ENCODE data around the gene RERE. TPM values are rescaled to one million over a fixed set of nuclear protein-coding genes. Genes with fewer than 3 reads are reported as not detected.
"Not testable (repeated sequence)": the region's sequence is repeated elsewhere in the genome, so short reads cannot be mapped to it uniquely, and the experiment has no call there.

Gene RERE
- total RNA-seq, 2 experiments from 2014 or later: 96.6 to 101 TPM

DNA sequence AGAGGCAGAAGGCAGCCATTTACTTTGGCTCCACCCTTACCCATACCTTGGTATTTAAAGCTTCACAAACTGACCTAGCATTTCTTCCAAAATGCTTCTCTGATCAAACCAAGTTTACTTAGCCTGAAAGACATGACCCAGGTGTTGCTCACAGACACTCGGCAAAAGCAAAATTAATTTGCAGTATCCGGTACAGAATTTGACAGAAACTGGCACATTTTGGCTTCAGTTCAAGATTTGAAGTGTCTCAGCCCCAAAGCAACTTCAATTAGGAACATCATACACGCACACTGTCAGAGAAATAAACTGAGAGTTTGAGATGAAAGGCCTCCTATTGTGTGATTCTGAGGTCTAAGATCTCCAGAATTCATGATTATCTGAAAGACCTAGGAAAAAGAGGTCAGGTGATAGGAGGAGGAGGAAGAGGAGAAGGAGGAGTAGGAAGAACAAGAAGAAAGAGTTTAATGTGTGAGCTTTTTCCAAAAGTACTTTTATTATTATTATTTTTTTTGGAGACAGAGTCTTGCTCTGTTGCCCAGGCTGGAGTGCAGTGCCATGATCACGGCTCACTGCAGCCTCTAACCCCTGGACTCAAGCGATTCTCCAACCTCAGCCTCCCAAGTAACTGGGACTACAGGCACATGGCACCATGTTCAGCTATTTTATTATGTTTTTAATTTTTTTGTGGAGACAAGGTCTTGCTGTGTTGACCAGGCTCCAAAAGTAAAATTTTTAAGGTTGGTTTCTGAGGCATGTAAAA lies 355.9 kb downstream of the RERE start:
- H3K36me3 Mint-ChIP-seq (ENCODE audit: low read depth): peaks cover 14% of the 10 kb centered on the region
- H3K27me3 Mint-ChIP-seq: no peaks in the 10 kb centered on the region
- H3K4me1 Mint-ChIP-seq: peaks cover 10% of the 10 kb centered on the region
- ChIA-PET POLR2A (interaction anchor here (1.9 kb wide), 1 partner anchor 62 kb away, joined by 4 read pairs; no protein-coding TSS in a partner anchor), CTCF (interaction anchor here (1.5 to 1.7 kb wide), 2 partner anchors 11 to 266 kb away, joined by 4 to 5 read pairs; no protein-coding TSS in a partner anchor)
- H3K9me3 Mint-ChIP-seq: no peaks in the 10 kb centered on the region
- no peak for DNase-seq
- H3K4me3 Mint-ChIP-seq: no peak overlapping the region
- no peak overlapping the region for H3K27ac Mint-ChIP-seq

- Mint-ChIP-seq H3K4me1 (peaks cover 10% of the 10 kb centered on the region), H3K27ac (no peak overlapping the region), H3K36me3 (ENCODE audit: low read depth) (peaks cover 12% of the 10 kb centered on the region), H3K27me3 (no peaks in the 10 kb centered on the region), H3K9me3 (no peaks in the 10 kb centered on the region), H3K4me3 (no peak overlapping the region)
- POLR2A ChIA-PET: no interaction called here
- DNase-seq: no peak
- CTCF ChIA-PET: interaction anchor here (1.0 to 1.7 kb wide), 3 partner anchors 12 to 267 kb away, joined by 4 to 5 read pairs (median 5); no protein-coding TSS in a partner anchor
Measured at GRCh38 chr1:8460784-8461183, 356.7 kb downstream of the RERE start.

GRCh38 chr1:8460132-8460544 lies 357.3 kb downstream of the RERE start:
- H3K36me3 Mint-ChIP-seq (ENCODE audit: low read depth): peaks cover 11% of the 10 kb centered on the region
- no peak overlapping the region for H3K4me3 Mint-ChIP-seq
- H3K27ac Mint-ChIP-seq: no peak overlapping the region
- ChIA-PET POLR2A (no interaction called here), CTCF (interaction anchor here (1.0 to 1.7 kb wide), 3 partner anchors 12 to 268 kb away, joined by 4 to 5 read pairs (median 5); no protein-coding TSS in a partner anchor)
- no peaks in the 10 kb centered on the region for H3K9me3 Mint-ChIP-seq
- H3K4me1 Mint-ChIP-seq: peaks cover 10% of the 10 kb centered on the region
- no peaks in the 10 kb centered on the region for H3K27me3 Mint-ChIP-seq
- no peak for DNase-seq

GRCh38 chr1:8458607-8459006 lies 358.8 kb downstream of the RERE start:
- Mint-ChIP-seq H3K9me3 (no peaks in the 10 kb centered on the region), H3K27me3 (no peaks in the 10 kb centered on the region), H3K36me3 (ENCODE audit: low read depth) (peaks cover 14% of the 10 kb centered on the region), H3K4me1 (peaks cover 10% of the 10 kb centered on the region), H3K4me3 (no peak overlapping the region), H3K27ac (no peak overlapping the region)
- POLR2A ChIA-PET: no interaction called here
- CTCF ChIA-PET: no interaction called here
- no peak for DNase-seq

DNA sequence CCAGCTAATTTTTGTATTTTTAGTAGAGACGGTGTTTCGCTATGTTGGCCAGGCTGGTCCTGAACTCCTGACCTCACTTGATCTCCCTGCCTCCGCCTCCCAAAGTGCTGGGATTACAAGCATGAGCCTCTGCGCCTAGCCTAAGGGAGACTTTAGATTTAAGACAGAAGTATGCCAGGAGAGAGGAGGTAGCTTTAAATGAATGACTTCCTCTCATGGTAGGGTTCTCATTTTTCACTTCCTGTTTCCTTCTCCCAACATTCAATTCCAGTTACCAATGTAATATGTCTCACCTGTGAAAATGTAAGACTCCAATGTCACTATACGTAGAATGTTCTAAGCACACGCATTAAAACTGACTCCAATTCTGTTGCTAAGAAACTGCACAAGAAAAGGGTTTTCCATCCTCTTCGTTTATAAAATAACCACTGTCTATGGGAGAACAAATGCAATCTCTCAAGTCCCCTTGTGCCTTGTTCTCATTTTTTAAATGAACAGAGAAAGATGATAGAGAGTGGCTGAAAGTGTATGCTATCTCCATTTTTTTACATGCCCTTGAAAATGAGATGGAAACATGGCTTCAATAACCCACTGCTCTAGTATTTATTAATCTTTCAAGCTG lies 359.6 kb downstream of the RERE start:
- POLR2A ChIA-PET: no interaction called here
- Mint-ChIP-seq H3K4me1 (peaks cover 10% of the 10 kb centered on the region), H3K9me3 (no peaks in the 10 kb centered on the region), H3K27ac (no peak overlapping the region), H3K36me3 (ENCODE audit: low read depth) (peaks cover 14% of the 10 kb centered on the region), H3K4me3 (no peak overlapping the region), H3K27me3 (no peaks in the 10 kb centered on the region)
- CTCF ChIA-PET: no interaction called here
- no peak for DNase-seq

DNA sequence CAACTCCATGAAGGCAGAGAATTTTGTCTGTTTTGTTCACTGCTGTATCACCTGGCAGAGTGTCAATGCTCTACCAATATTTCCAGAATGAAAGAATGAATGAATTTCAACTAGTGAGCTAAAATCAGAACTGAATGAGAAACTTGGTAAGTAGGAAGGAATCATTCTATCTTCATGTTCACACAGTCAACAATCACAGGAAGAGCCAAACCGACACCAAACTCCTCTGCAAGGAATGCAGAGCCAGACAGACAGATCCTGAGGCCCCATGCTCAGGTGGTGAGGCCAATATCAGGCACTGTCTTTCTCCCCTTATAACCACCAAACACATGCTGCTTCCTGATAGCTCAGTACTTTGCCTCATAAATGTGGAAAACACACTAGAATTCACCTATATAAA lies 360.4 kb downstream of the RERE start:
- ChIA-PET CTCF (no interaction called here), POLR2A (no interaction called here)
- no peaks in the 10 kb centered on the region for H3K27me3 Mint-ChIP-seq
- H3K27ac Mint-ChIP-seq: no peak overlapping the region
- no peak overlapping the region for H3K4me3 Mint-ChIP-seq
- peaks cover 10% of the 10 kb centered on the region for H3K4me1 Mint-ChIP-seq
- H3K9me3 Mint-ChIP-seq: no peaks in the 10 kb centered on the region
- peaks cover 14% of the 10 kb centered on the region for H3K36me3 Mint-ChIP-seq (ENCODE audit: low read depth)
- no peak for DNase-seq

DNA sequence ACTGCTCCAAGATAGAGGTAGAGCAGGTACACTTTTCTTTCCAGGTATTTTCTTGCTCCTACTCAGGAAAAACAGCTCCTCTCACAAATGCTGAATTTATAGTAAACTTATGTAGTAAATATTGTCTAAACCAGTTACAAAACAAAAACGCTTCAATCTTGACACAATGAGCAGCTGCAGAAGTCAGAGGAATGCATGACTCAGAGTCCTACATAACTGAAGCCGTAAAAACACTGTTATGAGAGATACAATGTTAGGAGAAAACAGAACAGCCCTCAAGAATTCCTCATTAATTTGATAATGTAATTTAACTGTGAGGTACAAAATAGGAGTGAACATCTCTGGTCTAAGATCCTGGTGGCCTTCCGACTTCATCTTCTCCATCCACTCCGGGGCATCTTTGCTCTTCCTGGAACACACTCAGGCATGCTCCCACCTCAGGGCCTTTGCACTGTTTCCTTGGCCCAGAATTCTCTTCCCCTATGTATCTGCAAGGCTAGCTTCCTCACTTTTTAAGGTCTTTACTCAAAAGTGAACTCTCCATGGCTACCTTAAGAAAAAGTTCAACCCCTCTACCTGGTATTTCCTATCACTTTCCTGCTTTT lies 361.0 kb downstream of the RERE start:
- ChIA-PET CTCF (interaction anchor here (0.6 kb wide), 1 partner anchor 46 kb away, joined by 3 read pairs; no protein-coding TSS in a partner anchor), POLR2A (no interaction called here)
- no peak overlapping the region for H3K27ac Mint-ChIP-seq
- no peaks in the 10 kb centered on the region for H3K27me3 Mint-ChIP-seq
- H3K9me3 Mint-ChIP-seq: no peaks in the 10 kb centered on the region
- H3K36me3 Mint-ChIP-seq (ENCODE audit: low read depth): peaks cover 12% of the 10 kb centered on the region
- no peak overlapping the region for H3K4me3 Mint-ChIP-seq
- H3K4me1 Mint-ChIP-seq: peaks cover 10% of the 10 kb centered on the region
- DNase-seq: no peak

- H3K27me3 Mint-ChIP-seq: no peaks in the 10 kb centered on the region
- ChIA-PET POLR2A (no interaction called here), CTCF (no interaction called here)
- H3K4me3 Mint-ChIP-seq: no peak overlapping the region
- peaks cover 8% of the 10 kb centered on the region for H3K36me3 Mint-ChIP-seq (ENCODE audit: low read depth)
- H3K4me1 Mint-ChIP-seq: peaks cover 10% of the 10 kb centered on the region
- no peak overlapping the region for H3K27ac Mint-ChIP-seq
- DNase-seq: no peak
- no peaks in the 10 kb centered on the region for H3K9me3 Mint-ChIP-seq
Measured at GRCh38 chr1:8455700-8456307, 361.6 kb downstream of the RERE start.

- ChIA-PET POLR2A (interaction anchor here (1.3 kb wide), 1 partner anchor 23 kb away, joined by 4 read pairs; no protein-coding TSS in a partner anchor), CTCF (no interaction called here)
- peaks cover 24% of the 10 kb centered on the region for H3K36me3 Mint-ChIP-seq (ENCODE audit: low read depth)
- no peaks in the 10 kb centered on the region for H3K9me3 Mint-ChIP-seq
- H3K4me1 Mint-ChIP-seq: peaks cover 21% of the 10 kb centered on the region
- no peak for DNase-seq
- peaks cover 2% of the 10 kb centered on the region for H3K27me3 Mint-ChIP-seq
- no peak overlapping the region for H3K27ac Mint-ChIP-seq
- H3K4me3 Mint-ChIP-seq: no peak overlapping the region
Measured at GRCh38 chr1:8450312-8450711, 367.1 kb downstream of the RERE start.

GRCh38 chr1:8448911-8449661 lies 368.4 kb downstream of the RERE start:
- no peaks in the 10 kb centered on the region for H3K9me3 Mint-ChIP-seq
- CTCF ChIA-PET: interaction anchor here (0.5 to 0.6 kb wide), 3 partner anchors 34 to 1992 kb away, joined by 3 read pairs; no protein-coding TSS in a partner anchor

DNA sequence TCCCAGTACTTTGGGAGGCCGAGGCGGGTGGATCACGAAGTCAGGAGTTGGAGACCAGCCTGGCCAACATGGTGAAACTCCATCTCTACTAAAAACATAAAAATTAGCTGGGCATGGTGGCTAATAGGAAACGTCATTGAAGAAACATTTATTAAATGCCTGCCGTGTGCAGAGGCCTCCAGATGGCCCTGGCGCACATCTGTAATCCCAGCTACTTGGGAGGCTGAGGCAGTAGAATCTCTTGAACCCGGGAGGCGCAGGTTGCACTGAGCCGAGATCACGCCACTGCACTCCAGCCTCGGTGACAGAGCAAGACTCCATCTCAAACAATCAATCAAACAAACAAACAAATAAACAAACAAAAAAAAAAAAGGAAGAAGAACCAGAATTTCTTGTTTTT lies 368.9 kb downstream of the RERE start:
- H3K27ac Mint-ChIP-seq, DNase-seq, H3K27me3 Mint-ChIP-seq, H3K9me3 Mint-ChIP-seq, H3K4me3 Mint-ChIP-seq, POLR2A ChIA-PET: not testable (repeated sequence)
- CTCF ChIA-PET: interaction anchor here (0.6 kb wide), 1 partner anchor 1993 kb away, joined by 3 read pairs; no protein-coding TSS in a partner anchor
- Mint-ChIP-seq H3K36me3 (ENCODE audit: low read depth) (peaks cover 25% of the 10 kb centered on the region), H3K4me1 (peaks cover 22% of the 10 kb centered on the region)

More at GRCh38 chr1:8448911-8449661, 368.4 kb downstream of the RERE start:
- no peak overlapping the region for H3K4me3 Mint-ChIP-seq
- DNase-seq: no peak
- H3K36me3 Mint-ChIP-seq (ENCODE audit: low read depth): peaks cover 29% of the 10 kb centered on the region
- H3K4me1 Mint-ChIP-seq: peaks cover 22% of the 10 kb centered on the region
- H3K27ac Mint-ChIP-seq: no peak overlapping the region
- POLR2A ChIA-PET: interaction anchor here (1.3 kb wide), 1 partner anchor 22 kb away, joined by 4 read pairs; no protein-coding TSS in a partner anchor
- peaks cover 2% of the 10 kb centered on the region for H3K27me3 Mint-ChIP-seq

GRCh38 chr1:8447616-8448150 lies 369.8 kb downstream of the RERE start:
- Mint-ChIP-seq H3K4me3 (no peak overlapping the region), H3K36me3 (ENCODE audit: low read depth) (peaks cover 25% of the 10 kb centered on the region), H3K4me1 (peaks cover 22% of the 10 kb centered on the region), H3K27me3 (peaks cover 2% of the 10 kb centered on the region), H3K9me3 (no peaks in the 10 kb centered on the region), H3K27ac (no peak overlapping the region)
- DNase-seq: no peak
- ChIA-PET POLR2A (no interaction called here), CTCF (no interaction called here)

All from activated CD4-positive, alpha-beta memory T cell treated with anti-CD3 and anti-CD28 coated beads, Interleukin-2, amount 10 ng/mL, durations not matched to agents 7 days and 5 days (primary cell).